Pancreas (tissue), 10 donors: ENCODE results near the gene AFAP1L1. TPM values are rescaled to one million over a fixed set of nuclear protein-coding genes. Genes with fewer than 3 reads are reported as not detected.

Source experiments
- ATAC-seq, 4 donors: fragments of 200-7000 bp; cut with Tn5 transposase; one replicate each; pipeline versions ENCODE4 v1.8.0 to v1.9.1; 2020; ENCODE audit warnings: mild to moderate bottlenecking in 4 of 4, moderate library complexity in 4 of 4
- DNase-seq, 6 donors: peaks; one replicate each; pipeline ENCODE4 v3.0.0-alpha.2; 2020
- FAIRE-seq: peaks from 2 replicates; lab custom pipeline; 2012; peaks lifted over from hg19 to GRCh38; lab: Jason Lieb, UNC
- H3K27ac ChIP-seq, 4 donors: fragments of 200-600 bp; sonication (generic); 1 replicate in 3 of 4; 2 replicates in 1 of 4; pipeline versions ENCODE4 v1.5.0 to v1.8.0; 2020
- H3K27me3 ChIP-seq, 4 donors: fragments of 200-600 bp; one replicate each; pipeline ENCODE4 v1.8.0; 2021
- H3K36me3 ChIP-seq, 3 donors: fragments of 200-600 bp; sonication (generic) in 1 of 3; one replicate each; pipeline versions ENCODE4 v1.5.0 to v1.8.0; 2020 to 2021
- H3K4me1 ChIP-seq, 3 donors: fragments of 200-600 bp; one replicate each; pipeline ENCODE4 v1.8.0; 2021
- H3K4me3 ChIP-seq, 4 donors: fragments of 200-600 bp; sonication (generic) in 2 of 4; one replicate each; pipeline versions ENCODE4 v1.5.0 to v1.8.0; 2020 to 2021
- H3K9me3 ChIP-seq, 4 donors: fragments of 200-600 bp; one replicate each; pipeline ENCODE4 v1.8.0; 2021
- WGBS, 2 donors: extraction: QIAGEN DNeasy Blood & Tissue Kit; methylation state at CpG; one replicate each; pipeline ENCODE4 v1.1.7; 2013; 5-methylcytosine and 5-hydroxymethylcytosine counted together
- intact Hi-C, 3 donors: fragments of 100-400 bp; cut with DNase I; formaldehyde crosslinking; loops; one replicate each; pipeline versions ENCODE4 v1.11.1 to v1.14.2; 2022
- polyA plus RNA-seq, 2 donors: library from polyadenylated mRNA; stranded (reverse); fragments of 200-250 nt; gene quantifications; one replicate each; pipeline ENCODE4 v1.2.3, GENCODE V29; 2013
- total RNA-seq, 6 donors: library from RNA; stranded (reverse); fragmentation: NEBNext Ultra II Directional in 4 of 6; extraction: Animal tissue kit (Norgen Biotek cat#: 25700) in 4 of 6; gene quantifications; one replicate each; pipeline versions ENCODE4 v1.2.1 to v1.2.4, GENCODE V29; 2021 to 2023
- TF ChIP-seq, protein P1 (sequence below), 4 donors: fragments of 200-600 bp; sonication (generic) in 3 of 4; IDR thresholded peaks; one replicate each; pipeline versions ENCODE4 v1.5.0 to v1.8.0; 2021; ENCODE audit warnings: antibody characterized with exemption in 4 of 4
- donor health status: healthy with polysubstance abuse.
- donor health status: DM: no; HTN: no; CAD: no; lungs with moderate emphysema.
- donor health status: DM: no; HTN: no; CAD: no.
- donor health status: control.
- donor health status: control.
- donor health status: Bipolar disorder and iron deficiency.
- donor health status: DM: yes; HTN: yes; CAD: no.
- donor health status: DM: no; HTN: no; CAD: no.
- donor health status: DM: no; HTN: no; CAD: no.
- donor health status: DM: yes; HTN: yes; CAD: no.

The AFAP1L1 gene
- total and polyA plus RNA-seq, 8 donors: 0.54 to 2.4 (median 1.2) TPM

DNA sequence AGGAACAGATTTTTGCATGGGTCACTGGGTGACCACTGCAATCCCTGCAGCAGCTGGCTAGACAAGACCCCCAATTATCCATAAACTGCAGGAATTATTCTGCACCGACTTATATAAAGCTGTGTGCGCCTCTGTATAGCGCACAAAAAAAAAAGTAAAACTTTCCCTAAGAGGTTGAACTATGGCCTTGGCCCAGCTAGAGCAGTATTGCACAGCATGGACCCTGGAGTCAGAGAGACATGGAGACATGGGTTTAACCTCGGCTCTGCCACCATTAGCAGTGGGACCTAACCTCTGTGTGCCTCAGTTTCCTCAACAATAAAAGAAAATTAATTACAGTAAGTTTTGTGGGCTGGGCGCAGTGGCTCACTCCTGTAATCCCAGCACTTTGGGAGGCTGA lies 56.5 kb downstream of the AFAP1L1 start:
- Histone ChIP-seq H3K4me3 (no peak overlapping the region), H3K9me3 (no peaks in the 10 kb centered on the region), H3K27ac (no peak overlapping the region), H3K4me1 (no peaks in the 10 kb centered on the region), H3K36me3 (no peaks in the 10 kb centered on the region), H3K27me3 (no peaks in the 10 kb centered on the region)
- WGBS, 2 donors: 81 to 87% methylated on average over 5 of the region's 5 CpGs
- FAIRE-seq: no peak
- TF ChIP-seq, protein P1, sequence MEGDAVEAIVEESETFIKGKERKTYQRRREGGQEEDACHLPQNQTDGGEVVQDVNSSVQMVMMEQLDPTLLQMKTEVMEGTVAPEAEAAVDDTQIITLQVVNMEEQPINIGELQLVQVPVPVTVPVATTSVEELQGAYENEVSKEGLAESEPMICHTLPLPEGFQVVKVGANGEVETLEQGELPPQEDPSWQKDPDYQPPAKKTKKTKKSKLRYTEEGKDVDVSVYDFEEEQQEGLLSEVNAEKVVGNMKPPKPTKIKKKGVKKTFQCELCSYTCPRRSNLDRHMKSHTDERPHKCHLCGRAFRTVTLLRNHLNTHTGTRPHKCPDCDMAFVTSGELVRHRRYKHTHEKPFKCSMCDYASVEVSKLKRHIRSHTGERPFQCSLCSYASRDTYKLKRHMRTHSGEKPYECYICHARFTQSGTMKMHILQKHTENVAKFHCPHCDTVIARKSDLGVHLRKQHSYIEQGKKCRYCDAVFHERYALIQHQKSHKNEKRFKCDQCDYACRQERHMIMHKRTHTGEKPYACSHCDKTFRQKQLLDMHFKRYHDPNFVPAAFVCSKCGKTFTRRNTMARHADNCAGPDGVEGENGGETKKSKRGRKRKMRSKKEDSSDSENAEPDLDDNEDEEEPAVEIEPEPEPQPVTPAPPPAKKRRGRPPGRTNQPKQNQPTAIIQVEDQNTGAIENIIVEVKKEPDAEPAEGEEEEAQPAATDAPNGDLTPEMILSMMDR (IDR thresholded peaks at IDR 0.05): no peak
- ATAC-seq: no peak
- DNase-seq: no peak
- intact Hi-C loops: no loop called here

DNA sequence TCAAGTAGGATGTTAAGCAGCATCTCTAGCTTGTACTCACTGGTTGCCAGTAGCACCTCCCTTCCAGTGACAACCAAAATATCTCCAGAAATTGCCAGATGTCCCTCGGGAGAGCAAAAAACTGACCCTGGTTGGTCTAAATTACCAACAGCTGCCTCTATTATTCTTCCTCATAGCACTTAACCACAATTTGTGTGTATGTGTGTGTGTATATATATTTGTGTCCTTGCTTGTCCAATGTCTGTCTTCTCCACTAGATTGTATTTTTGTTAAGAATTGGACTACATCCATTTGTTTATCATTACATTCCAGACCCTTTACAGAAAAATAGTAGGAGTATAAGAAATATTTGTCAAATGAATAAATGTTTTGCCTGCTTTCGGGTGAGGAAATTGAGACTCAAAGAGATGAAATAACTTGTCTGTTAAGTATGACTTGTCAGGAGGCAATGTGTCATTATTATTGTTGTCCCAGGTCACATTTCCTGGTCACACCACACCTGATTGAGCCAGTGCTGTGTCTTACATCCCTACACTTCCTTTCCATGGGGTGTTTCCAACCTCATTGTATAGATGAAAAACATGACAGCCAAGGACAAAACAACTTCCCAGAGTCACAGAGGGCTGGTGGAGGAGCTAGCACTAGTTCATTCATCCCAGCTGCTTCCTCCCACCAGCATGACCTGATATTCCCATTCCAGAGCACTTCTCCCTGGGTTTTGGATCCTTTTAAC lies 62.2 kb downstream of the AFAP1L1 start:
- Histone ChIP-seq H3K27me3 (no peaks in the 10 kb centered on the region), H3K9me3 (no peaks in the 10 kb centered on the region), H3K4me1 (no peaks in the 10 kb centered on the region), H3K27ac (no peak overlapping the region), H3K36me3 (no peaks in the 10 kb centered on the region), H3K4me3 (no peak overlapping the region)
- TF ChIP-seq, protein P1 (IDR thresholded peaks at IDR 0.05): no peak
- FAIRE-seq: no peak
- ATAC-seq: no peak
- intact Hi-C loops: no loop called here
- DNase-seq: no peak
- WGBS, 2 donors: 66 to 84% methylated on average over 2 of the region's 2 CpGs

DNA sequence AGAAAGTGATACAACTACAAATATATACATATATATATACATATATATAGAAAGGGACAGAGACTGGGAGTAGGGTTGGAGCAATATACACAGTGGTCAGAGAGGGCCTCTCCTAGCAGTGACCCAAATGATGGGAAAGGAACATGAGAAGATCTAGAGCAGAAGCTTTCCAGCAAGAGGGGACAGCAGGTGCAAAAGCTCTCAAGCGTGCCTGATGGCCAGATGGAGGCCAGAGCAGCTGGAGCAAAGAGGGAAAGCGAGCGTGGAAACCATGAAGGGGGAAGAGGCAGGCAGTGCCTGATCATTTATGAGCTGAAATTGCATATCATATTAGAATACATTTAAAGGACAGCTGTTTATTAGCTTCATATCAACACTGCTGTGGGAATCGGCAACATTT lies 66.1 kb downstream of the AFAP1L1 start:
- TF ChIP-seq, protein P1 (IDR thresholded peaks at IDR 0.05): no peak
- H3K9me3 ChIP-seq: no peaks in the 10 kb centered on the region
- WGBS, 2 donors: 84 to 90% methylated on average over 4 of the region's 4 CpGs
- no peak for DNase-seq
- no peak overlapping the region for H3K27ac ChIP-seq
- H3K4me1 ChIP-seq: no peaks in the 10 kb centered on the region
- H3K27me3 ChIP-seq: no peaks in the 10 kb centered on the region
- ATAC-seq: peak in 2 of 4 donors; percentile 48 to 51
- intact Hi-C loops: no loop called here
- FAIRE-seq: no peak
- H3K4me3 ChIP-seq: no peak overlapping the region
- H3K36me3 ChIP-seq: no peaks in the 10 kb centered on the region

DNA sequence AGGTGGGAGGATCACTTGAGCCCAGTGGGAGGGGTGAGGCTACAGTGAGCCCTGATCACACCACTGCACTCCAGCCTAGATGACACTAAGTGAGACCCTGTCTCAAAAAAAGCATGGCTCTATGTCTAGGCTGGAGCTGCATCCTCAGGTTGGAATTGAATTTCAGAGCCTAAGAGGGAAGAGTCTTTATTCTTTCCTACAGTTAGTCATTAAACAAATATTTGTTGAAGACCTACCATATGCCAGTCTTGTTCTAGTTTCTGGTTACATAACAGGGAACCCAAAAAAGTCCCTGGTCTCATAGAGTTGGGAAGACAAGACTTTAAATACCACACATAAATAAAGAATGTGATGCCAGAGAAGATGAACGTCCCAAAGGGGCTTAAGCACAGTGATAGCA lies 66.7 kb downstream of the AFAP1L1 start:
- peak in 1 of 4 donors; percentile 40 for ATAC-seq
- 68 to 71% methylated on average over 1 of the region's 1 CpG for WGBS, 2 donors
- no peak for FAIRE-seq
- no peaks in the 10 kb centered on the region for H3K4me1 ChIP-seq
- H3K36me3 ChIP-seq: no peaks in the 10 kb centered on the region
- no peak overlapping the region for H3K27ac ChIP-seq
- intact Hi-C loops: no loop called here
- no peak for DNase-seq
- no peak overlapping the region for H3K4me3 ChIP-seq
- no peaks in the 10 kb centered on the region for H3K9me3 ChIP-seq
- H3K27me3 ChIP-seq: no peaks in the 10 kb centered on the region
- TF ChIP-seq, protein P1 (IDR thresholded peaks at IDR 0.05): no peak

DNA sequence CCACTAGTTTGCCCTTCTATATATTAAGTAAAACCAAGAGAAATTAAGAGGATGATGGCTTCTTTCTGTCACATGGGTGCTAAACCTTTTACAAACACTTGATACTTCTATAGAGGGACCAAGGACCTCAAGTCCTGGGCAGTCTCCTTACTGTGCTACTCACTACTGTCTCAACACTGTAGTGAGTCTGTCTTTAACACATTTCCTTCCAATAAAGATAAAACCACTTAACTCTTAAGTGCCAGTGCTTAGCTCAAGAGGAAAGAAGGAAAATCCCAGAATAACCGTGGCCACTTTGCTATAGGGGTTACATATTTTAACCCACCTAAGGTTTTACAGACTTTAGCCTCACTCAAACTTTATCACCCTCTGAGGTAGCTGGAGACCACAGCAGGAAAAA lies 69.3 kb downstream of the AFAP1L1 start:
- FAIRE-seq (no peak), ATAC-seq (no peak), DNase-seq (no peak)
- Histone ChIP-seq H3K9me3 (no peaks in the 10 kb centered on the region), H3K4me1 (peaks cover 0 to 1% (median 0%) of the 10 kb centered on the region in 3 donors), H3K27me3 (no peaks in the 10 kb centered on the region), H3K36me3 (no peaks in the 10 kb centered on the region), H3K4me3 (no peak overlapping the region), H3K27ac (no peak overlapping the region)
- intact Hi-C loops: no loop called here
- 61 to 63% methylated on average over 1 of the region's 1 CpG for WGBS, 2 donors
- TF ChIP-seq, protein P1 (IDR thresholded peaks at IDR 0.05): no peak
